T-helper 1 cell treated with Interleukin-12 subunit alpha and Interleukin-12 subunit beta and Interleukin-4 antibody, amounts not matched to agents 30 ng/mL and 1 ng/mL, for 36 hours (primary cell): ENCODE results near the gene FCHSD2. TPM values are rescaled to one million over a fixed set of nuclear protein-coding genes. Genes with fewer than 3 reads are reported as not detected.
"Not testable (repeated sequence)": the region's sequence is repeated elsewhere in the genome, so short reads cannot be mapped to it uniquely, and the experiment has no call there.

ENCODE experiments used
- intact Hi-C: fragments of 100-400 bp; cut with micrococcal nuclease; formaldehyde crosslinking; loops from one replicate; pipeline ENCODE4 v1.15.1; 2024
- total RNA-seq: library from RNA; stranded (reverse); gene quantifications from 2 replicates; pipeline ENCODE4 v1.2.3, GENCODE V29; 2022

FCHSD2 gene
- total RNA-seq, 1 donor from 2014 or later = 62.6 TPM

DNA sequence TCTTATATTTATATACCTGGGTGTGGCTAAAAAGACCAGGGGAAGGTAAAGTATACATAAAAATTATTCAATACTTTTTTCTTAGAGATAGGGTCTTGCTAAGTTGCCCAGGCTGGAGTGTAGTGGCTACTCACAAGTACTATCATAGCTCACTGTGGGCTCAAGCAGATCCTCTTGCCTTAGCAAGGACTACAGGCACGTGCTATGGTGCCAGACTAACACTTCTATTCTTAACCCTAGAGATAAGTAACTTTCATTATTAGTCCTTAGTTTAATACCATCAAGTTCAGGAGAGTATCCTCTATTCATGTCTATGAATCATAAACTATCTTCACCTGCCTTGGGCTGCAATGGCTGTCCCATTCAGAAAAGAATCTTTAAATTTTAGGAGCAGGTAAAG, 11.9 kb downstream of the FCHSD2 start:
- intact Hi-C loops = no loop called here

GRCh38 chr11:73129198-73129597, 12.9 kb downstream of the FCHSD2 start:
- intact Hi-C loops = no loop called here

DNA sequence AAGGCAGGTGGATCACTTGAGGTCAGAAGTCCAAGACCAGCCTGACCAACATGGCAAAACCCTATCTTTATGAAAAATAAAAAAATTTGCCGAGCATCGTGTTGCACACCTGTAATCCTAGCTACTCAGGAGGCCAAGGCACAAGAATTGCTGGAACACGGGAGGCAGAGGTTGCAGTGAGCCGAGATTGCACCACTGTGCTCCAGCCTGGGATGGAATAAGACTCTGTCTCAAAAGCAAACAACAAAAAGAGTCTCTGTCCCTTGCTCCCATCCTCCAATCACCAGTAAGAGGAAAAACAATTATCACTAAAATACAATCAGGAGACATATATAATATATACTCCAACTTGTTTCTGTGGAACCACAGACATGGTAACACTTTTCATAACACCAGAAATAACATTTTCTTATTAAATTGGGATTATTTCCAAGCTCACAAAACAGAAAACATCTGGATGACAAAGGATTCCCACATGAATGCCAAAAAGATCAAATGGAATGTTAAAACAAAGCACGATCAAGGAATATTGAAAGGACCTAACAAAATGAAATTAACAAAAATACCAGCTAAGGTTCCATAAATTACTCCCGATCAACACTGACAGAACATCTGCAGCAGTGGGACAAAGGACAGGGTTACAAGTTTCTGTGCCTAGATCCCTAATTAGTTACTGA, 15.2 kb downstream of the FCHSD2 start:
- intact Hi-C loops = no loop called here

DNA sequence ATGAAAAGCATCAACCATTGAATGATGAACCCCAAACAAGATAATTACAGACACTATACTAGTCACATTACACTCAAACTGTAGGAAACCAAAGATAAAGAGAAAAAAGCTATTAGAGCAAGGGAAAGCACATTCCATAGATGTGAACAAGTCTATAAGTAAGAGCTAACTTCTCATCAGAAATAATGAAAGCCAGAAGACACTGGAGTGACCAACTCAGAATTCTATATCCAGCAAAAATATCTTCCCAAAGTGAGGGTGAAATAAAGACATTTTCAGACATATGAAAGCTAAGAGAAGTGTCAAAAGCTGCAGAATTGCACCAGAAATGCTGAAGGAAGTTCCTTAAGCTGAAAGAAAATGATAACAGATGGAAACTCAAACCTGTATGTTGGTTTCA, 17.3 kb downstream of the FCHSD2 start:
- intact Hi-C loops = no loop called here

GRCh38 chr11:73123892-73124291, 18.2 kb downstream of the FCHSD2 start:
- intact Hi-C loops = not testable (repeated sequence)

GRCh38 chr11:73121692-73122091, 20.4 kb downstream of the FCHSD2 start:
- intact Hi-C loops = no loop called here

DNA sequence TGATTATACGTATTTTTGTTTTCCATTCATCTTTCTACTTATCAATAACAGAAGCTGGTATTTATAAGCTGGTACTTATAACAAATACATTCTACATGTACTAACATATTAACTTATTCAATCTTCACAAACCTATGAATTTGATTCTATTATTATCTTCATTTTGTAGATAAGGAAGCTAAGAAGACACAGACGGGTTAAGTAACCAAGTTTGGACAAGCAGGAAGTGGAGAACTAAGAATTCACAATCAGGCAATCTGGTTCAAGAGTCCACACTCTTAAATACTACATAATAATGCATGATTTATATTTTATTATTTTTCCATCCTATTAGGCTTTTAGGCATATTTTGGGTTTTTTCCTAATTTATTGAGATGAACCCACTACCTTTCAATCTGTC, 25.0 kb downstream of the FCHSD2 start:
- intact Hi-C loops = no loop called here

- intact Hi-C loops = no loop called here
These were observed 25.5 kb downstream of the FCHSD2 start for GRCh38 chr11:73116636-73117035.

- intact Hi-C loops = no loop called here
These were observed 27.3 kb downstream of the FCHSD2 start for GRCh38 chr11:73114835-73115220.

GRCh38 chr11:73114110-73114834, 27.8 kb downstream of the FCHSD2 start:
- intact Hi-C loops = no loop called here

DNA sequence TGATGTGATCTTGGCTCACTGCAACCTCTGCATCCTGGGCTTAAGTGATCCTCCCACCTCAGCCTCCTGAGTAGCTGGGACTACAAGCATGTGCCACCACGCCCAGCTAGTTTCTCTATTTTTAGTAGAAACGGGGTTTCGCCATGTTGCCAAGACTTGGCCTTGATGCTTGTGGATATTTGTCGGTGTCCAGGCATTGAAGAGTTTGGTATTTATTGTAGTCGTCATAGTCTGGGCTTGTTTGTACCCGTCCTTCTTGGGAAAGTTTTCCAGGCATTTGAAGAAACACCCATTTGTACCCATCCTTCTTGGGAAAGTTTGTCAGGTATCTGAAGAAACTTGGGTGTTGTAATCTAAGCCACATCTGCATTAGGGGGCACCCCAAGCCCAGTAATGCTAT, 28.7 kb downstream of the FCHSD2 start:
- intact Hi-C loops = no loop called here

DNA sequence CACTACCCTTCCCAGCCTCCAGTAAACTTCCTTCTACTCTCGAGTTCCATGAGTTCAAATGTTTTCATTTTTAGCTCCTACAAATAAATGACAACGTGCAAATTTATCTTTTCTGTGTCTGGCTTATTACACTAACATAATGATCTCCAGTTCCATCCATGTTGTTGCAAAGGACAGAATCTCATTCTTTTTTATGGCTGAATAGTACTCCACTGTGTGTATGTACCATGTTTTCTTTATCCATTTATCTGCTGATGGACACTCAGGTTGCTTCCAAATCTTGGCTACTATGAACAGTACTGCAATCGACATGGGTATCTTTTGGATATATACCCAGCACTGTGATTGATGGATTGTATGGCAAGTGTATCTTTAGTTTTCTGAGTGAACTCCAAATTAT, 34.5 kb downstream of the FCHSD2 start:
- intact Hi-C loops = no loop called here

DNA sequence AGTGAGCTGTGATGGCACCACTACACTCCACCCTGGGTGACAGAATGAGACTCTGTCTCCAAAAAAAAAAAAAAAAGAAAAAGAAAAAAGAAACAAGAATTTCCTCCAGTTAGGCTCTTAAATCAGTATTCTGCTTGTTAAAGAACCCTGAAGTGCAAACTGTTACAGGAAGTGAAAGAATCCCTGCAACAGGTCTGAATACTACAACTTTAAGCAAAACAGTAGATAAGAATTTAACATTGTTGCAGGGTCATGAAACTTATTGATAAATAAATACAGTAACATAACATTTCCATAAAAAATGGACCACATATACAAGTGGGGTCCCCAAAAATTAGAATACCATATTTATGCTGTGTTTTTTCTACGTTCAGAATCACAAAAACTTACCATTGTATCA, 35.8 kb downstream of the FCHSD2 start:
- intact Hi-C loops = no loop called here

DNA sequence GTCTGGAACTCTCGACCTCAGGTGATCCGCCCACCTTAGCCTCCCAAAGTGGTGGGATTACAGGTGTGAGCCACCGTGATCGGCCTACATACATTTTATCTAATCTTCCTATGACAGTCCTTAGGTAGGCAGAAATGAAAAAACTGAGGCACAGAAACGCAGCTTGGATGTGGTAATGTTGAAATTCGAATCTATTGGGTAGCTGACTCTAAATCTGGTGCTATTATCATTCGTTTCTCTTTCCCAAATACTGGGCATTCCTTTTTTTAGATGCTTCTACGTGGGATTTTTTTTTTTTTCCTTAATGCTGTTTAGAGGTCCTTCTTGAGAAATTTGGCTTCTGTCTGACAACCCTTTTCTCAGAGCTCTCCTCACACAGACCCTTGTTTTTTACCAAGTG, 41.5 kb downstream of the FCHSD2 start:
- intact Hi-C loops = no loop called here

DNA sequence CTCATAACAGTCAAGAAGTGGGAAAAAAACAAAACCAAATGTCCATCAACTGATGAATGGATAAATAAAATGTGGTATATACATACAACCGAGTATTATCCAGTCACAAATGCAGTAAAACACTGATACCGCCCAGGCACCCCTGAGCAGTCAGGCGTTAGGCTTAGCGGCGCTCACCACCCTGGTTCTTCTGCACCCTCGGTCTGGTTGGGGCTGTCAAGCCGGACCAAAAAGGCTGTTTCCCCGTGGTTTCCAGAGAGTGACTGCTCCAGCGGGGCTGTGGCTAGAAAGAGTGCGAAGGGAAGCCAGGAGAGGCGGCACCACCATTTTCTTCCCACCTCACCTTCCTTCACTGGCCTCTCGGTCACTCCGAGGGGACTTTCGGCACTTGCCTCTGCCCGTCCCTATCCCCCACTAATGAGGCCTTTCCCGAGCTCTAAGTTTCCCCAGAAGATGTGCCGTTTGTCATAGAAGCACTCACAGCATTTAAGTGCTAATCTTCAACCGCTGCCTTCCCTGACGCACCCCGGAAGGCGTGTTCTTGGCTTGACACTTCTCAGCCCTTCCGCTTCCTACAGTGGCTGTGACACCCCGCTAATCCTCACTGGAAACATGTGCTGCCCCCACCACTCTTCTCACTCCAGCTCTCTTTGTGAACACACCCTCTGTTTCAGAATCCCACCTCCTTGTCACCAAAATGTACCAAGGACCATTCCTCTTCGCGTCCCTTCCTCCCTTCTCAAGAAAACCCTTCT, 42.4 kb downstream of the FCHSD2 start:
- intact Hi-C loops = no loop called here

- intact Hi-C loops = no loop called here
These were observed 46.5 kb downstream of the FCHSD2 start for GRCh38 chr11:73095613-73096012.

DNA sequence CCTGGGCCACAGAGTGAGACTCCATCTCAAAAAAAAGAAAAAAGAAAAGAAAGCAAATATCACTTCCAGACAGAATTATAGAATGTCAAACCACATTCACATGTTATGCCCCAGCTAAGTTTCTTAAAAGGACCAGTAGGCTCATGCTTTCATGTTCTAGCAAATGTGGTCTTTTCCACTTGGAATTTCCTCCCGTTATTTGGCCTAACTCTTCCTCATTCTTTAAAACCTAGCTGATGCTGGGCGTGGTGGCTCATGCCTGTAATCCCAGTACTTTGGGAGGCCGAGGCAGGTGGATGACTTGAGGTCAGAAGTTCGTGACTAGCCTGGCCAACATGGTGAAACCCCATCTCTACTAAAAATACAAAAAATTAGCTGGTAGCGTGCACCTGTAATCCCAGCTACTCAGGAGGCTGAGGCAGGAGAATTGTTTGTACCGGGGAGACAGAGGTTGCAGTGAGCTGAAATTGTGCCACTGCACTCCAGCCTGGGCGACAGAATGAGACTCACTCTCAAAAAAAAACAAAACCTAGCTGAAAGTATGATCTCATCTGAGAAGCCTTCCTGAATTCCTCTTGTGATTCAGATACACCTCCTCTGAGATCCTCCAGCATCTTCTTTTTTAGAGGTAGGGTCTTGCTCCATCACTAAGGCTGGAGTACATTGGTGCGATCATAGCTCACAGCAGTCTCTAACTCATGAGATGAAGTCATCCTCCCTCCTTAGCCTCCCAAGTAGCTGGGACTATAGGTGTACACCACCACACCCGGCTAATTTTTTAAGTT, 50.4 kb downstream of the FCHSD2 start:
- intact Hi-C loops = no loop called here

- intact Hi-C loops = no loop called here
These were observed 54.4 kb downstream of the FCHSD2 start for GRCh38 chr11:73087730-73088129.

- intact Hi-C loops = no loop called here
These were observed 56.8 kb downstream of the FCHSD2 start for GRCh38 chr11:73085189-73085875.

DNA sequence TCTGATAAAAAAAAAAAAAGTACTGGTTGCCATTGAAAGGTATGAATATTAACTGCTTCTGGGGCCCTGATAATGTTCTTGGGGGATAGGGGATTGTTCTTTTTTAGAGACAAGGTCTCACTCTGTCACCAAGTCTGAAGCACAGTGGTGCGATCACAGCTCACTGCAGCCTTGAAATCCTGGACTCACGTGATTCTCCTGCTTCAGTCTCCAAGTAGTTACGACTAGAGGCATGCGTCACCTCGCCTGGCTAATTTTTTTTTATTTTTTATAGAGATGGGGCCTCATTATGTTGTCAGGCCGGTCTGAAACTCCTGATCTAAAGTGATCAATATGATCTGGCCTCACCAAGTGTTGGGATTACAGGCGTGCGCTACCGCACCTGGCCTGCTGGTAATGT, 63.5 kb downstream of the FCHSD2 start:
- intact Hi-C loops = no loop called here

DNA sequence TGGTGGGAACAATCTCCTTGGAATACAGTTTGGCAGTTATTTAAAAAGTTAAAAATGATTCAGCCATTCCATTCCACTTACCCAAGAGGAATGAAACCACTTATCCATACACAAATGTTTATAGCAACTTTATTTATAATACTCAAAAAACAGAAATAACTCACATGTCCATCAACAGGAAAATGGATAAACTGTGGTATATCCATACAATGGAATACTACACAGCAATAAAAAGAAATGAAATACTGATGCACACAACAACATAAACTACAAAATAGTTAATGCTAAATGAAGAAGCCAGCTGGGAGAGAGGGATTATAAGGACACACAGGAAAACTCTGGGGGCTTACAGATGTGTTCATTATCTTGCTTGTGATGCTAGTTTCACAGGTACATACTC, 64.7 kb downstream of the FCHSD2 start:
- intact Hi-C loops = no loop called here
